ENCODE measurements around the gene PDGFB. TPM values are rescaled to one million over a fixed set of nuclear protein-coding genes. Genes with fewer than 3 reads are reported as not detected.
A peak's percentile ranks its signal among the peaks of the same experiment; 100 is the strongest.

The PDGFB gene
- total RNA-seq, 1 experiment from 2014 or later, result 0.14 TPM

DNA sequence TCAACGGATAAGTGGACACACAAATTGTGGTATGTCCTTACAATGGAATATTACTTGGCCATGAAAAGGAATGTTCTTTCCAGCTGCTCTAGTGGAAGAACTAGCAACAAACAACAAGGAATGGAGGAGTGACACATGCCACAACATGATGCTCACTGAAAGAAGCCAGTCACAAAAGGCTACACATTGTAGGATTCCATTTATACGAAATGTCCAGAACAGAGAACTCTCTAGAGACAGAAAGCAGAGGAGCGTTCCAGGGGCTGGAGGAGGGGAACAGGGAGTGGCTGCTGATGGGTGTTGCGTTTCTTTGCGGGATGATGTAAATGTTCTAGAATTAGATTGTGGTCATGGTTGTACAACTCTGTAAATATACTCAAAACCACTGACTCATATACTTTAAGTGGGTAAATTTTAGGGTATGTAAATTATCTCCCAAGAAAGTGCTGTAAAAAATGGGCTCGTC, 32.4 kb upstream of the PDGFB start:
- peak; percentile 71 for DNase-seq (ENCODE audit: low spot score)

DNA sequence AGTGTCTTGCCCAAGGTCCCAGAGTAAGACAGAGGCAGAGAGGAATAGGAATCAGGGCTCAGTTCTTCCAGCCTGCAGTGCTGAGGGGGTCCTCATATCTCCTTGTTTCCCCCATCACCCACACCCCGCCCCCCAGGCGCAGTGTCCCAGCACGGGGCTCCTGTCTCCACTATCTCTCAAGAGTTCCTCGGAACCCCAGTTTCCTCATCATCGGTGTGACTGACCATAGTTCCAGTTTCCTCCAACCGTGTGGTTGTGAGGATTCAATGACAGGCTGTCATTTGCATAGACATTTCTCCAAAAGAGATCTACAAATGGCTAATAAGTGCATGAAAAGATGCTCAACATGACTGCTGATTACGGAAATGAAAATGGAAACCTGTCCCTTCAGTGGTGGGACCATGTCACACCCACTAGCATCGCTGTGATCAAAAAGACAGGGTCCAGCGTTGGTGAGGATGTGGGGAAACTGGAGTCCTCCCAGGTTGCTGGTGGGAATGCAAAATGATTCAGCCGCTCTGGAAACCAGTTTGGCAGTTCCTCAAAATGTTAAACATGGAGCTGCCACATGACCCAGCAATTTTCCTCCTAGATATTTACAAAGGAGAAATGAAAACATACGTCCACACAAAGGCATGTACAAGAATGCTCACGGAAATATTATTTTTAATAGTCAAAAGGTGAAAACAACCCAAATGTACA, 31.8 kb upstream of the PDGFB start:
- DNase-seq (ENCODE audit: low spot score), result no peak

DNA sequence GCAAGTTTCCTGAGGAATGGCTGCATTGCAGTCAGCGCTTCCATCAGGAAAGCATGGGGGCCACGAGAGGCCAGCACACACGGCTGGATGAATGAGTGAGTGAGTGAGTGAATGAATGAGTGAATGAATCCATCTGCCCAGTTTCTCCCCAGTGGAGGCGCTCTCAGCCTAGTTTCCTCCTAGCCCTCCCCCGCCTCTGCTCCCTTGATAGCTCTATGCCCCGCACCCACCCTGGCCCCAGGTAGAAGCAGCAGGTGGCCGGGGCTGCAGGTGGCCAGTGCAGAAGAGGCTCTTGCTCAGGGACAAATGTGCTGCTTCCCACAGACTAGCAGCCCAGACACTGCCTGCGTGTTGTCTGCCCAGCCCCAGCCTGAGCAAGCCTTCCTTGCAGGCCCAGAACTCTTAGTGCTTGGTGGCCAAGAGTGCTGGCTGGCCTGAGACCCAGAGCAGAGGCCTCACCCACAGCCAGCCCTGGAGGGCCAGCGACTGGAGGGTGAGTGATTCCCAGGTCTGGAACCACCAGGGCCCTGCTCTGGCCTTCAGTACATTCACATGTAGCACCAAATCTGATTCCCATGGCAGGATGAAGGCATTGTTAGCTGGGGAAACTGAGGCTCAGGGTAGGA, 31.1 kb upstream of the PDGFB start:
- no peak for DNase-seq (ENCODE audit: low spot score)

DNA sequence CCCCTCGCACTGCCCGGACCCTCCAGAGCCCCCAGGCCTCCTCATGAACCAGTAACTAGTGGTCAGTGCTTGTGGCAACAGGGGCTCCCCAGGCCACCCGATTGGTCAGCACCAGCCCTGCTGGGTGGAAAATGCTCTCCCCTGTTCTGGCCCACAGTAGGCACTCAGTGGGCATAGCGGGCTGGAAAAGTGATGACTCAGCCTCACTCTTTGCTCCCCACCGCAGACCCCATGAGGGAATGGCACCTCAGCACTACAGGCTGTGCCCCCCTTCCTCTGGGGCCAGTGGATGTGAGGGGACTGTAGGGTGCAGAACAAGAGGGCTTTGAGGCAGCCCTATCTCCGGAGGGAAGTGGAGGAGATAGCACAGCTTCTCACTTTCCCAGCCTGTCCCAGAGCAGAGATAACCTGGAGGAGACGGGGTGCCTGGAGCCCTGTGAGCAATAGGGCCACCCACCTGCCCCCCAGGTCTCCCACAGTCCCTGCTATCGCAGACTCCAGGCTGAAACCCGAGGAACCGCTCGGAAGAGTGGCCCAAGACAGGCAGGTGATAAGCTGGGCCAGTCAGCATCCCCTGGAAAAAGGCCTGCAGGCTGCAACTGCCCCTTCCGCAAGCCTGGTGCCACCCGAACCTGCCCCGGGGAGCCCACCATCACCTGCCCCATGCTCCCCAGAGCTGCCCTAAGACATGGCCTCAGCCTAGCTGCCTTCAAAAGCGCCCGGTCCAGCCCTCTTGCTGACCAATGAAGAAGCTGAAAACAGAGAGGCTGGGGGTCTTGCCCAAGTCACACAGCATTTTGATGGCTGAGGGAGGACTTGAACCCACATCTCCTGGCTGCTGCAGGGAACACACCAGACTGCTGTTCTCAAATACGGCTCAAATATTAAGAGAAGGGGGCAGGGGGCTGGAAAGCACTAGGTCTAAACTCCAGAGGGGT, 29.4 kb upstream of the PDGFB start:
- DNase-seq (ENCODE audit: low spot score), result no peak

DNA sequence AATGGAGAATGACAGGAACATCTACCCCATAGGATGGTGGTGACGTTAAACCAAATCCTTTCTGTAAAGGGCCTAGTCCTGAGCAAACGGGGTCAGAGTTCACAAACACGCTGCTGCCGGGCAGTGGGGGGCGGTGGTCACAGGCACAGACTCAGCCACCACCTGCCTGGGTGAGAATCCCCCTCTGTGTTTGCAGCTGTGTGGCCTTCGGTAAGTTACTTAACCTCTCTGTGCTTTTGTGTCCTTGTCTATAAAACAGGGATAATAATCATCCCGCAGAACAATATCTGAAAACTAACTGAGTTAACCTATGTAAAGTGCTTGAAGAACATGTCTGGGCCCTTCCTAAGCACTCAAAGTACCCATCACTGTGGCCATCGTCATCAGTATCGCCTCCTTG, 26.0 kb upstream of the PDGFB start:
- DNase-seq (ENCODE audit: low spot score), result no peak

DNA sequence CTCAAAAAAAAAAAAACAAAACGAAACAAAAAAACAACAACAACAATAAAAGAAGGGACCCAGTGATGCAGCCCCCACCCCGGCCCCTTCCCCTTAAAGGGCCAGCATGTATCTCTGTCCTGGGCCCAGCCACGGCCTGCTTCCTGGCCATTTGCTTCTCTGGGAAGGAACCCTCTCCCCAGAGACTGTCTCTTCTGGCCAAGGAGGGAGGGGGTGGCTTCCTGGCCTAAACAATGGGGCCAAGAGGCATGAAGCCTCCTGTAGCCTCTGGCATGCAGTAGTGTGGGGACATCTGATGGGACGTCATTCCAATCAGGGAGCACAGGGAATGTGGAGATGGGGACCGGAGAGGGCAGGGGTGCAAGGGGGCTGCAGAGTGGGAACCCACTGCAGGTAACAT, 25.5 kb upstream of the PDGFB start:
- DNase-seq (ENCODE audit: low spot score), result no peak

DNA sequence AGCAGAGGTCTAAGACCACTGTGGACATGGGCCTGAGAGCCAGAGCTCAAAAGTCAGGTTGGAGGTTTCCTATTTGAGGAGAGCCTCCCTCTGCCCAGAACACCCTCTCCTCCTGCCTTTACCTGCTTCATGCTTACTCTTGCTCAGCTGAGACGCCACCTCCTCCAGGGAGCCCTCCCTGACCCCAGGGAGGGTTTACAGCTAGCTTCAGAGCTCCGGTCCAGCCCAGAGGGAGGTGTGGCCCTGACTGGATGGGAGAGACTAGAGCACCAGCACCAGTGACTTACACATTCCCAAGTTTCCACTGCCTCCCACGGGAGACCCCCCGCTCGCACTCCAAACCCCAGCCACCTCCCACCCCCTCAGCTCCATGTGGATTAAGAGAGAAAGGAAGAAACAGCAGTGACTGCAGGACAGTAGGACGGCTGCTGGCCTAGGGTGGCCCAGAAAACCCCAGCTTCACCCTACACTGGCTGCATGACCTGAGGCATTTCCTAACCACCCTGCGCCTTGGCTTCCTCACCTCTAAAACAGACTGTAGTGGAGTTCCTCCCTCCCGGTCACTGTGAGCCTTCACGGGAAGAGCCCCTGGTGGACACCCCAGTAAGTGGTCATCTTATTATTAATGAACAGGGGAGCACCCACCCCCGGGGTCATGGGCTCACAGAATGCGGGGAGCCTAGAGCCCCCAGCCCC, 24.5 kb upstream of the PDGFB start:
- no peak for DNase-seq (ENCODE audit: low spot score)

DNA sequence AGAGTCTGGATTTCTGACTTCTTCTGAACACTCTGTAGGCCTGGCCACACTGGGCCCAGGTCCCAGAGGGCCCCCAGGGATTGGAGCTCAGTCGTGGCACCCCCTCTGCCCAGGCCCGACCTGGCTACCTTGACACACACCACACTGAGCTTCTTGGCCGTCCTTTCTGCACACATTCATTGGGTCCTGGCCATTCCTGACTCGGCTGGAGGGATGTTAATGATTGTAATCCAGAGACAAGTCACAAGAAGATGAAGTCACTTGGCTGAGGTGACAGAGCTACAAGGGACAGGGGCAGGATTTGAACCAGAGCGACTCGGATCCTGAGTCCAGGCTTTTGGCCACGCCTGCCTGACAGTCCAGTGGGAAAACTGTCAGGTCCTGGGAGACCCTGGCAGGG, 23.9 kb upstream of the PDGFB start:
- no peak for DNase-seq (ENCODE audit: low spot score)

DNA sequence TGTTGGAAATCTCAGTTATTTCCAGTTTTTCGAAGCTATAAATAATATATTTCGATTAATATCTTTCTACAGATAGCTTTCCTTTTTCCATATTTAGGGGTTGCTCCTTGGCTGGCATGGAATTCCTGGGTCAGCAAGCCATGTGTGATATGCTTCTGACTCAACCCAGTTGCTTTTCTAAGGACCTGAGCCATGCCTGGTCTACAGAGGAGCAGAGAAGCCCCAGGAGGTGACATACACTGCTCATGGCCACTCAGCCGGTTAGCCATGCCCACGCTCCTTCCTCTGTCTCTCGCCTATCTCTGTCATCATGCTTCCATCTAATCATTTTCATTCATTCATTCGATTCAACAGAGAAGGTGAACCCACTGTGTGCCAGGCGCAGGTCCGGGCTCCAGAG, 23.2 kb upstream of the PDGFB start:
- no peak for DNase-seq (ENCODE audit: low spot score)

DNA sequence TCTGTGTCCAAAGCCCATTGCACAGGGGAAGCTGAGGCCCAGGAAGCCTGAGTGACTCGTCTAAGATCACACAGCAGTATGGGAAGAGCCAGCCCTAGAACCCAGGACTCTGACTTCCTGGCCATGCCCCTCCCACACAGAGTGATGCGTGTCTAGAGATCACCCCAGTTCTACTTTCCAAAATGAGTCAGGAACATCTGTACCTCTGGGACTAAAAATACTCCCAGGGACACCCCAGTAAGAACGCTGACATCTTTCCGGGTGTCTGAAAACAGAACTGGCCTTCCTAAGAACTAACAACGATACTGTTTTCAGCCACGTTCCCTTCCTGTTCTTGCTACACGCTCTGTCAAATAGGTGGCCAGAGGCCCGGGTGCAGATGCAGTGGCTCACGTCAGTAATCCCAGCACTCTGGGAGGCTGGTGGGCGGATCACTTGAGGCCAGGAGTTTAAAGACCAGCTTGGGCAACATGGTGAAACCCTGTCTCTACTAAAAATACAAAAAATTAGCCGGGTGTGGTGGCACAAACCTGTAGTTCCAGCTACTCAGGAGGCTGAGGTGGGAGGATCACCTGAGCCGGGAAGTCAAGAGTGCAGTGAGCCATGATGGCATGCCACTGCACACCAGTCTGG, 21.7 kb upstream of the PDGFB start:
- DNase-seq (ENCODE audit: low spot score), result no peak

DNA sequence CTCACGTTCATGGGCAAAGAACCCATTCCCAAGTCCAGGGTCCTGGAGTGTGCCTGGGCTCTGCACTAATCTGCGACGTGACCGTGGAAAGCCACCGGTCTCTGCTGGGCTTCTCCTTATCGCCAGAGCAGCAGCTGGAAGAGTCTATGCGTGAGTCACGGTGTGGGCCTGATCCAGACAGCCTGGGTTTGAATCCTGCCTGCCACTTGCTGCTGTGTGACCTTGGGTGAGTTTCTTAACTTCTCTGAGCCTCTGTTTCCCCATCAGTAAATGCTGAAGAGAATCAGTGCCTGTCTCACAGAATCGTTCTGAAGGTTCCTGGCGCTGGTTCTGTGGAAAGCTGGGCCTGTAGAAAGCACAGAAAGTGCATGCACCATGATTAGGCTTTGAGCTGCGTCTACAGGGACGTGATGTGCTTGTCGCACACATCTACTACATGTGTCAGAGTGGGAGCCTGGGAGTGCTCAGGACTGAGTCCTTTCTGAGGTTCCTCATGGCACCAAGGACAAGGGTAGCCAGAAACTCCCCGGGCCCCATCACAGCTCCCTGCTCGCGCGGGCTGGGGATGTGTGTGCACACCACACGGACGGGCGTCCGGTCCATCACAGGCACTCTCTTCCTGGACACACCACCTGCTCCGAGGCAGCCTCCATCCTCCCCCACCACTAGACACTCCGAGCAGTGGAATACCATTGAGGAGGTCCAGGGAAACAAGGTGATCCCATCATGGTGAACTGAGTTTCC, 20.5 kb upstream of the PDGFB start:
- no peak for DNase-seq (ENCODE audit: low spot score)

DNA sequence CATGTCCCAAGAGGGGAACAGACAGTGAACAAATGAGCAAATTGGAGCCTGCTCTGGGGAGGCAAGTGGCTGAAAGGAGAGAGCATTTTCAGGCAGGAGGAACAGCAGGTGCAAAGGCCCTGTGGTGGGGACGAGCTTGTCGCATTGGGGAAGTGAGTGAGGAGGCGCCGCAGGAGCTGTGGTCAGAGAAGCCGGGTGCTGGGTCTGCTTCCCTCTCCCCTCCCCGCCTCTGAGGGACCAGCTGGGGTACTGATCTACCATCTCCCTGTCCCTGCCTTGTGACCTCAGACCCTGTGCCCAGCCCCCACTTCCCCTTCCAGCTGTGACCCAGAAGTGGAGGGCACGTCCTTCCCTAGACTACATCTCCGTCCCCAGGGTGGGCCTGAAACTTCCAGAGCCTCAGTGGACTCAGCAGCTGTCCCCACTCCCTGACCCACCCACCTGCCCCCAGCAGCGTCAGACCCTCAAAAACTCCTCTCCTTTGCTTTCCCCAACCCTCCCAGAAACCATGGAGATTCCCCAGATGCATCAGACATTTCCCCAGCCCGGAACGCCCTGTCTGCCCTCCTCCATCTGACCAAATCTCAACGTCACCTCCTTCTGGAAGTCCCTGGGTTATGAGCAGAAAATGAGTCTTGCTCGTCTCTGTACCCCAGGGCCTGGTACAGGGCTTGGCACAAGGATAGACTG, 19.7 kb upstream of the PDGFB start:
- DNase-seq (ENCODE audit: low spot score), result no peak

DNA sequence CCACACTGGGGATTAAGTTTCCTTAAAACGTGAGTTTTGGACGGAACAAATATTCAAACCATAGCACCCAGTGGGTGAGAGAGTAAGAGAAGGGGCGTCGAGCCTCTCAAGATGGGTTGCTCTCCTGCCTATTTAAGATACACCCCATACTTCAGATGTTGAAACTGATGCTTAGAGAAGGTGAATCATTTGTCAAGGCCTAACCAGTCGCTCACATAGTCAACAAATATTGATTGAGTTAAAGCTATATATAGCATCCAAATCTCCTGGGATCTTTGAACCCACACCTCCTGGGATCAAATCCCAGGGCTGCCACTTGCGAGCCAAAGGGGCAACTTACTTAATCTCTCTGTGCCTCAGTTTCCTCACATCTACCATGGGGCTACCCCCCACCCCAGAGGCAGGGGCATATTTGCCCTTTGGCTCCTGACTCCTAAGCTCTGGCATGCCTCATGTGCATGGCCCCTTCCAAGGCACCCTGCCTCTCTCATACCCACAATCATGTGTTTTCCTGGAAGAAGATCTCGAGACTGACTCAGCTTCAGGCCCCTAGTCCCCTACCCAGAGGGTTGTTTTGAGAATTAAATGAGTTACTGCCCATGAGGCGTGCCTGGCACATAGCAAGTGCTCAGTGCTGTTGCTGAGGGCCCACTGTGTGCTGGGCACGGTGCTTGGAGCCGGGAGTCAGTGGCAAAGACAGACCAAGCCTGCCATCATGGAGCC, 19.0 kb upstream of the PDGFB start:
- no peak for DNase-seq (ENCODE audit: low spot score)

DNA sequence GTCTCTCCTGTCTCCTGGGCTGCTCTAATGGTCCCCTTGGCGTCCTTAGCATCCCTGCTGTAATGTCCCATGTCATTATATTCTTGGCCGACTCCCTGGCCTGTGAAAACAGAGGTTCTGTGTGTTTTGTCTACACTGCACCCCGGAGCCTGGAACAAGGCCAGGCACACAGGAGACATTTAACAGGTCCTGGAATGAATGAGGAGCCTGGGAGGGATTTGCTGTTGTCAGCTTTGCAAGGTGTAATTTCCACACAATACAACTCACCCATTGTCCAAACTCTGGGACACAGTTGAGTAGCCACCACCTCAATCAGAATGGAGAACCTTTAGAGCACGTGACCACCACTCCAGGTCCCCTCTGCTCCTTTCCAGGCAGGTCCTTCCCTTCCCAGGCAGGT, 14.9 kb upstream of the PDGFB start:
- DNase-seq (ENCODE audit: low spot score), result no peak

DNA sequence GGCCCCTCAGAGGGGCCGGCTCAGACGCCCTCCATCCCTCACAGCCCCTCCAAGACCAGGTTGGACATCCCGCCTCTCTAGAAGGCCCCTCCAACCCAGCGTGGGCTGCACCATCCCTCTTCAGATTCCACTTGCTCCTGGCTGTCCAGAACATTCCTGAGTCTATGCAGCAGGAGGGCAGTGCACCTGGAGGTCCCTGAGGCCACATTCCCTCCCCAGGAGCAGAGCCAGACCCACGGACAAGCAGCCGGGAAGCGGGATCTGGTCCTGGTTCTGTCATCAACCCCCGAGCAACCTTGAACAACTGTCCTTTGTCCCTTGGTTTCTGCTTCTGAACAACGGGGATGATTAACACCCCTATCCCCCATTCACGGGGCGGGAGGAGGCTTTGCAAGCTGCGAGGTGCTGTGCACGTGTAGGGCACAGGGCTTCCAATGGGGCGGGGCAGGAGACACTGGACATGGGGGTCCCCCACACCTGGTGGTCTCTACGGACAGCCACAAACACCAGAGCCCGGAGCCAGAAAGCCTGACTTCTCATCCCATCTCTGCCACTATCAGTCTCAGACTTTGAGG, 13.2 kb upstream of the PDGFB start:
- no peak for DNase-seq (ENCODE audit: low spot score)

DNA sequence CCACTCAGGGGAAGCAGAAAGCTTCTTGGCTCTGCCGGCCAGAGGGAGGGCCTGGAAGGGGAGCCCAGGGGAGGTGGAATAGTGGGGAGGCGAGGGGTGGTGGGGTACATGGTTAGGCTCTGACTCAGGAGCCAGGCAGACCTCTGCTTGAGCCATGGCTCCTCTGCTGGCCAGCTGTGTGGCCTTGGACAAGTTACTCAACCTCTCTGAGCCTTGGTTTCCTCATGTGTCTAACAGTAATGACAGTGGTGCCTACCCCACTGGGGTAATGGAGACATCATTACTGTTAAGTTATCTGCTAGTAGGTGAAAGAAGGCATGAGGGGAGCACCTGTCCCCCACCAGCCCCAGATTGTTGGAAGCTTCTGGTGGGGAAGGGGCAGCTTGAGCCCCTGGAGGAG, 12.2 kb upstream of the PDGFB start:
- no peak for DNase-seq (ENCODE audit: low spot score)

DNA sequence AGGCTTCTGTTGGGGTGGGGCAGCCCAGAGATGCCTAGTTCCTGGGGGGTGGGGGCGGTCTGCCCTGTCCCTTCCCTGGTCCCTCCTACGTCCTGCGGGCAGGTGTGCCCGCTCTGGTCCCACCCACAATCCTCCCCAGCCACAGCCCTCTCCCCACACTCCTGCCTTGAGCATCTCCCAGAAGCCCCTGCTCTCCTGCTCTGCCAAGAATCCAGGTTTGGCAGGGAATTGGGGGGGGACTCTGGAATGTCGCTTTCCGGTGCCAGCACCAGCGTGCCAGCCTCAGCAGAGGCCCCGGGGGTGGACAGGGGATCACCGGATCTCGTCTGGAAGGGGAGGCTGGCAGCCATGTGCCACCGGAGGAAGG, 11.4 kb upstream of the PDGFB start:
- DNase-seq (ENCODE audit: low spot score), result no peak

DNA sequence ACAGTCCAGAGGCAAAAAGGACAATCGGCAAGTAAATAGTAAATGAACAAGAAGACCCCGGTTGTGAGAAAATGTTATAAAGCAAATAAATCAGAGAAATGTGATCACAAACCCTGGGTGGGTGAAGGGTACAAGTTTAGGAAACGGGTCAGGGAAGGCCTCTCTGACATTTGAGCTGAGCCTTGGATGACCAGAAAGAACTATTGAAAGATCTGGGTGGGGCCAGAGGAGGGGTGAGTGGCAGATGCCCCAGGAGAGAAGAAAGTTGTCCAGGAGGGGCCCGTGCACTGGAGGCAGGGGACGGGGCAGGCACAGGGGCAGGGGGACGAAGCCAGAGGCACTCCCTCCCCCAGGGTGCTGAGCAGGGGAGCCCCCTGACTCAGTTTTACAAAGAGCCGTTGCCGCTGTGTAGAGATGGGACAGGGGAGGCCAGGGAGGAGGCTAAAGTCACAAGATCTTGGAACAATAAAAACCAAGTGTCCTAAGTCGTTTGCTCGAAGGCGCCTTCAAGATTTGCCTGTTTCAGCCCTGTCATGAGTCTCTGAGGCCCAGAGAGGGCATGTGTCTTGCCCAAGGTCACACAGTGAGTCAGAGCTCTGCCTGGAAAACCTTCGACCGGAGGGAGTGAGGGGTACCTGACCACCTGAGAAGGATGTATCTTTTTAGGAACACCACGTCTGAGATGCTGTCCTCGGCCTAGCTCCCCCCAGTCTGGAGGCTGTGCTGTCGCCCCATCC, 10.8 kb upstream of the PDGFB start:
- DNase-seq (ENCODE audit: low spot score), result no peak

Data from H4 (cell line).